IgD-negative memory B cell (primary cell): ENCODE measurements around the gene STARD8. TPM values are rescaled to one million over a fixed set of nuclear protein-coding genes. Genes with fewer than 3 reads are reported as not detected.
A peak's percentile ranks its signal among the peaks of the same experiment; 100 is the strongest.

Experiments used
- H3K27ac Mint-ChIP-seq, 3 donors: one replicate each; pipeline ENCODE4 v1.8.0; 2020 to 2022; ENCODE audit warnings: mild to moderate bottlenecking in 3 of 3, mixed read lengths in 3 of 3, moderate library complexity in 1 of 3
- H3K27me3 Mint-ChIP-seq: one replicate; pipeline ENCODE4 v1.8.0; 2021; ENCODE audit warnings: mixed read lengths
- H3K36me3 Mint-ChIP-seq: one replicate; pipeline ENCODE4 v1.8.0; 2020; ENCODE audit warnings: mild to moderate bottlenecking, mixed read lengths
- H3K4me1 Mint-ChIP-seq, 3 donors: one replicate each; pipeline ENCODE4 v1.8.0; 2020 to 2022; ENCODE audit warnings: mixed read lengths in 3 of 3, mild to moderate bottlenecking in 1 of 3
- H3K4me3 Mint-ChIP-seq, 4 donors: one replicate each; pipeline ENCODE4 v1.8.0; 2020 to 2022; ENCODE audit warnings: mild to moderate bottlenecking in 4 of 4, mixed read lengths in 4 of 4, moderate library complexity in 3 of 4
- H3K9me3 Mint-ChIP-seq, 3 donors: one replicate each; pipeline ENCODE4 v1.8.0; 2020 to 2021; ENCODE audit warnings: mixed read lengths in 3 of 3, mild to moderate bottlenecking in 1 of 3
- polyA plus RNA-seq: library from polyadenylated mRNA; unstranded; fragments of 300-500 nt; fragmentation: Illumina TruSeq; gene quantifications from one replicate; pipeline ENCODE4 v1.2.3, GENCODE V29; 2021

The STARD8 gene
- polyA plus RNA-seq, 1 donor from 2014 or later = 0.16 TPM

GRCh38 chrX:68755616-68756125 lies 108.2 kb downstream of the STARD8 start:
- no peaks in the 10 kb centered on the region for H3K36me3 Mint-ChIP-seq
- no peak overlapping the region for H3K4me3 Mint-ChIP-seq
- H3K27ac Mint-ChIP-seq = no peak overlapping the region
- H3K4me1 Mint-ChIP-seq = no peaks in the 10 kb centered on the region
- peaks cover 0 to 4% (median 0%) of the 10 kb centered on the region in 3 donors for H3K9me3 Mint-ChIP-seq
- peaks cover 3% of the 10 kb centered on the region for H3K27me3 Mint-ChIP-seq

DNA sequence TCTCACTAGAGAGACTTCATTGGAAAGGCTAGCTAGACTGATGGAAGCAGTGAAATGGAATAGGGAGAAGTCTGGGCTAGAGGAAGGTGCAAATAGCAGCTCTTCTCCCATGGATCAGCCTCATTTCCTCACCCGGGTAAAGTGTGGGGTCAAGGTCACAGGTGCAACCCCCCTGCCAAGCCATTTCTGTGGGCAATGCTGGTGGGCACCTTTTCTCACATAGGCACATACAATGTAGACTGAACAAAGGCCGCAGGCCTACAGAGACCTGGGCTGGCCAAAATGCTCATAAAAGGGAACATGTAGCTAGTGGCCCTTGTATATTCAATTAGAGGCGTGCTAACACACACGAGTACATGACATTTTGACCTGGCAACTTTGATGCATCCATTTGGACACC lies 109.9 kb downstream of the STARD8 start:
- Mint-ChIP-seq H3K36me3 (no peaks in the 10 kb centered on the region), H3K9me3 (peaks cover 0 to 4% (median 0%) of the 10 kb centered on the region in 3 donors), H3K27ac (no peak overlapping the region), H3K4me1 (no peaks in the 10 kb centered on the region), H3K27me3 (peaks cover 6% of the 10 kb centered on the region), H3K4me3 (no peak overlapping the region)

- peaks cover 0 to 4% (median 0%) of the 10 kb centered on the region in 3 donors for H3K9me3 Mint-ChIP-seq
- no peaks in the 10 kb centered on the region for H3K36me3 Mint-ChIP-seq
- H3K27ac Mint-ChIP-seq = no peak overlapping the region
- H3K4me1 Mint-ChIP-seq = no peaks in the 10 kb centered on the region
- H3K4me3 Mint-ChIP-seq = no peak overlapping the region
- peaks cover 7% of the 10 kb centered on the region for H3K27me3 Mint-ChIP-seq
These were observed 110.3 kb downstream of the STARD8 start for GRCh38 chrX:68757731-68758130.

DNA sequence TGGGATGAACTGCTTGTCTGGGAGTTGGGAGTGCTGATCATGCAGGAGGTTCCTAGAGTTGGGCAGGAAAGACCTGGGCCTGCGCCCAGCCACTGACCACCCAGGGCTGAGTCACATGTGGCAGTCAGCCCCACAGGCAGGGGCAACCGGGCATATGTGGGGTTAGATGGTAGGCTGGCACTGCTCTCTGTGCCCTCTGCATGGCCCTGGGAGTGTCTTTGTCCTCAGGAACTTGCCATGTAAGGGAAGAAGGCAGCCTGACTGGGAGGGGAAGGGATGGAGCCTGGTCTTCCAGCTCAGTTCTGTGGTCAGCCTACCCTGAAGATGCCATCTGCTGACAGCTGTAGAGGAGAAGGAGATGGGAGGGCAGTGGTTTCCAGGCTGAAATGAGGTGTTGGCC lies 111.2 kb downstream of the STARD8 start:
- H3K4me1 Mint-ChIP-seq = no peaks in the 10 kb centered on the region
- peaks cover 8% of the 10 kb centered on the region for H3K27me3 Mint-ChIP-seq
- H3K27ac Mint-ChIP-seq = peak overlapping the region in 1 of 3 donors; percentile 20
- H3K36me3 Mint-ChIP-seq = no peaks in the 10 kb centered on the region
- peaks cover 0 to 4% (median 0%) of the 10 kb centered on the region in 3 donors for H3K9me3 Mint-ChIP-seq
- H3K4me3 Mint-ChIP-seq = no peak overlapping the region

DNA sequence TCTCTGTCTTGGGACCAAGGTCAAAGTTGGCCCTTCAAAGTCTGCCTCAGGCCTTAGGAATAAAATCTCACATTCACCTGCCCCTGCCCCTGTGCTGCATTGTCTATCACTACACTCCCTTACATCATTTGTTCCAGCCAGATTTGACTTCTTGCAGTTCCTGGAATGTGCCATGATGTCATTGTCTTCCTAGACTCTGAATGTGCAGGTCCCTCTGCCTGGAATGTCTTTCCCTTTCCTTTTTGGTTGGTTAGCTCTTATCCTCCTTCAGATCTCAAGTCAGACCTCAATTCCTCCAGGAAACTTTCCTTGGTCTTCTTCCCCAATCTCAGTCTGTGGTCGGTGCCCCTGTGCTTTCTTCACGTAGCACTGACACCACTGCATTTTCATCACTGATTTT lies 113.6 kb downstream of the STARD8 start:
- H3K4me3 Mint-ChIP-seq = no peak overlapping the region
- H3K36me3 Mint-ChIP-seq = no peaks in the 10 kb centered on the region
- H3K27me3 Mint-ChIP-seq = peaks cover 5% of the 10 kb centered on the region
- no peaks in the 10 kb centered on the region for H3K9me3 Mint-ChIP-seq
- peaks cover 0 to 2% (median 0%) of the 10 kb centered on the region in 3 donors for H3K4me1 Mint-ChIP-seq
- peak overlapping the region in 1 of 3 donors; percentile 24 for H3K27ac Mint-ChIP-seq

DNA sequence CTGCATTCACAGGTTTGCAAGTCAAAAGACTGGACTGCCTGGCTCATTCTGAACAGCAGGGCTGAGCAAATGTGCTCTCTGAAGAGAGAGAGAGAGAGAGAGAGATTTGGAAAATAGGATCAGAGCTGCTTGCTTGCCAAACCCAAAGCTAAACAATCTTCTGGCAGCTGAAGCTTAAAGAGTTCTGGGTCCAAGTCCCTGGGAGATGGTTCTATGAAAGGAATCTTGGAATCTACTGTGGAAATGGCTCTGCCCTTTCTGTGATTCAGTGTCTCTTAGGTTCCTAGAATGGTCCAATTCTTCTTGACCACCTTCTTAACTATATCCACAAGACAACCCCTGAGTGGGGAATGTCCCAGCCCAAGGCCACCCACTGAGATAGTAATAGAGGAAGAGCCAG lies 115.3 kb downstream of the STARD8 start:
- H3K4me3 Mint-ChIP-seq = no peak overlapping the region
- peaks cover 0 to 2% (median 0%) of the 10 kb centered on the region in 3 donors for H3K4me1 Mint-ChIP-seq
- H3K27ac Mint-ChIP-seq = no peak overlapping the region
- peaks cover 0 to 3% (median 0%) of the 10 kb centered on the region in 3 donors for H3K9me3 Mint-ChIP-seq
- H3K27me3 Mint-ChIP-seq = peaks cover 7% of the 10 kb centered on the region
- H3K36me3 Mint-ChIP-seq = no peaks in the 10 kb centered on the region

DNA sequence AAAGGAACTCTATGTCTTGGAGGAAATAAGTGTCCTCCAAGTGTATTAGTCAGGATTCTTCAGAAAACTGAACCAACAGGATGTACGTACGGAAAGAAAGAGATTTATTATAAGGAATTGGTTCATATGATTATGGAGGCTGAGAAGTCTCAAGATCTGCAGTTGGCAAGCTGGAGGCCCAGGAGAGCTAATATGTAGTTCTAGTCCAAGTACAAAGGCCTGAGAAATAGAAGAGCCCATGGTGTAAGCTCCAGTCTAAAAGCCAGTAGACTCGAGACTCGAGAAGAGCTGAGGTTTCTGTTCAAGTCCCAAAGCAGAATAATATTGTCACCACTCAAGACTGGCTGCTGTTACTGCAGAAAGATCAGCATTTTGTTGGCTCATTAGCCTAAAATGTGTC lies 116.0 kb downstream of the STARD8 start:
- Mint-ChIP-seq H3K9me3 (peaks cover 0 to 3% (median 0%) of the 10 kb centered on the region in 3 donors), H3K27ac (no peak overlapping the region), H3K4me1 (peaks cover 0 to 2% (median 0%) of the 10 kb centered on the region in 3 donors), H3K4me3 (no peak overlapping the region), H3K36me3 (no peaks in the 10 kb centered on the region), H3K27me3 (peaks cover 8% of the 10 kb centered on the region)

Other genes with a start within 250 kb of the STARD8 start
- gene OPHN1, start 214.2 kb upstream of the STARD8 start, polyA plus RNA-seq = not detected
- 19.7 TPM for gene YIPF6, start 148.6 kb upstream of the STARD8 start, polyA plus RNA-seq
- gene EFNB1, start 181.4 kb downstream of the STARD8 start, polyA plus RNA-seq = 1.8 TPM